ENCODE results near the gene TOP1.
"Not testable (repeated sequence)": the region's sequence is repeated elsewhere in the genome, so short reads cannot be mapped to it uniquely, and the experiment has no call there.

The TOP1 gene

GRCh38 chr20:41094353-41095055, 65.9 kb downstream of the TOP1 start:
- peak in 1 of 2 donors; percentile 7 for DNase-seq (ENCODE audit: low read depth in 2 of 2)

- peak; percentile 18 to 26 for DNase-seq (ENCODE audit: low read depth in 2 of 2)
Measured at GRCh38 chr20:41095110-41095969, 66.7 kb downstream of the TOP1 start.

- no peak for DNase-seq (ENCODE audit: low read depth in 2 of 2)
Measured at GRCh38 chr20:41098703-41099250, 70.2 kb downstream of the TOP1 start.

GRCh38 chr20:41100001-41100480, 71.4 kb downstream of the TOP1 start:
- DNase-seq (ENCODE audit: low read depth in 2 of 2) = no peak

GRCh38 chr20:41101660-41102059, 73.0 kb downstream of the TOP1 start:
- no peak for DNase-seq (ENCODE audit: low read depth in 2 of 2)

GRCh38 chr20:41108531-41108930, 79.9 kb downstream of the TOP1 start:
- no peak for DNase-seq (ENCODE audit: low read depth in 2 of 2)

GRCh38 chr20:41110012-41110411, 81.4 kb downstream of the TOP1 start:
- no peak for DNase-seq (ENCODE audit: low read depth in 2 of 2)

- no peak for DNase-seq (ENCODE audit: low read depth in 2 of 2)
Measured at GRCh38 chr20:41110930-41111577, 82.4 kb downstream of the TOP1 start.

GRCh38 chr20:41111578-41111951, 82.9 kb downstream of the TOP1 start:
- DNase-seq (ENCODE audit: low read depth in 2 of 2) = no peak

- DNase-seq (ENCODE audit: low read depth in 2 of 2) = no peak
Measured at GRCh38 chr20:41116282-41116956, 87.8 kb downstream of the TOP1 start.

GRCh38 chr20:41118159-41118558, 89.5 kb downstream of the TOP1 start:
- not testable (repeated sequence) for DNase-seq (ENCODE audit: low read depth in 2 of 2)

GRCh38 chr20:41118632-41119031, 90.0 kb downstream of the TOP1 start:
- DNase-seq (ENCODE audit: low read depth in 2 of 2) = no peak

- no peak for DNase-seq (ENCODE audit: low read depth in 2 of 2)
Measured at GRCh38 chr20:41119614-41120561, 91.3 kb downstream of the TOP1 start.

GRCh38 chr20:41121399-41121798, 92.8 kb downstream of the TOP1 start:
- DNase-seq (ENCODE audit: low read depth in 2 of 2) = no peak

- DNase-seq (ENCODE audit: low read depth in 2 of 2) = no peak
Measured at GRCh38 chr20:41123631-41124030, 95.0 kb downstream of the TOP1 start.

GRCh38 chr20:41124451-41125094, 96.0 kb downstream of the TOP1 start:
- DNase-seq (ENCODE audit: low read depth in 2 of 2) = no peak

GRCh38 chr20:41125530-41126457, 97.2 kb downstream of the TOP1 start:
- DNase-seq (ENCODE audit: low read depth in 2 of 2) = no peak

GRCh38 chr20:41126719-41127118, 98.1 kb downstream of the TOP1 start:
- no peak for DNase-seq (ENCODE audit: low read depth in 2 of 2)

- not testable (repeated sequence) for DNase-seq (ENCODE audit: low read depth in 2 of 2)
Measured at GRCh38 chr20:41128317-41128716, 99.7 kb downstream of the TOP1 start.

Measured in stimulated activated CD4-positive, alpha-beta T cell treated with anti-CD3 and anti-CD28 coated beads, Interleukin-4, amount 100 ng/mL, for 48 hours (primary cell).